CD4-positive, alpha-beta memory T cell (primary cell): Measurements from ENCODE around the gene RPL7A. TPM values are rescaled to one million over a fixed set of nuclear protein-coding genes. Genes with fewer than 3 reads are reported as not detected.
"Not testable (repeated sequence)": the region's sequence is repeated elsewhere in the genome, so short reads cannot be mapped to it uniquely, and the experiment has no call there.

Experiments used
- CTCF ChIA-PET: fragments of 350-600 bp; sonication (Branson Sonifier 250); formaldehyde crosslinking; loops from one replicate; lab custom pipeline; 2021; ENCODE audit warnings: inconsistent platforms; ENCODE audit not compliant: partially characterized antibody; lab: Charles Lee
- POLR2A ChIA-PET: fragments of 350-600 bp; sonication (Branson Sonifier 250); formaldehyde crosslinking; loops from one replicate; lab custom pipeline; 2021; ENCODE audit not compliant: partially characterized antibody; lab: Charles Lee
- DNase-seq, 5 donors: peaks; one replicate each; pipeline versions ENCODE4 v3.0.0 to v3.0.0-alpha.2; 2020 to 2022; ENCODE audit warnings: mixed read lengths in 1 of 5
- H3K27ac ChIP-seq: one replicate; pipeline ENCODE4 v1.7.0; 2013; ENCODE audit warnings: low read depth, low read length
- H3K27me3 ChIP-seq: 2 replicates; pipeline ENCODE4 v1.7.0; 2013; ENCODE audit warnings: mild to moderate bottlenecking, low read length, moderate library complexity; ENCODE audit not compliant: insufficient read depth
- H3K36me3 ChIP-seq: 2 replicates; pipeline ENCODE4 v1.7.0; 2013; ENCODE audit warnings: mild to moderate bottlenecking, low read length, moderate library complexity; ENCODE audit not compliant: insufficient read depth
- H3K4me1 ChIP-seq: 2 replicates; pipeline ENCODE4 v1.7.0; 2013; ENCODE audit warnings: mild to moderate bottlenecking, low read length, moderate library complexity; ENCODE audit not compliant: insufficient read depth
- H3K4me3 ChIP-seq, 2 donors: one replicate each; pipeline ENCODE4 v1.7.0; 2013; ENCODE audit warnings: low read length in 2 of 2, mild to moderate bottlenecking in 1 of 2
- H3K9me3 ChIP-seq, 2 donors: one replicate each; pipeline ENCODE4 v1.7.0; 2013; ENCODE audit warnings: low read length in 2 of 2, control low read depth in 1 of 2; ENCODE audit not compliant: control insufficient read depth in 1 of 2
- H3K27ac Mint-ChIP-seq, 7 donors: one replicate each; pipeline ENCODE4 v1.8.0; 2020 to 2021; ENCODE audit warnings: mixed read lengths in 7 of 7, mild to moderate bottlenecking in 6 of 7, inconsistent platforms in 3 of 7, moderate library complexity in 3 of 7
- H3K27me3 Mint-ChIP-seq, 2 donors: one replicate each; pipeline ENCODE4 v1.8.0; 2020 to 2021; ENCODE audit warnings: mixed read lengths in 2 of 2
- H3K36me3 Mint-ChIP-seq, 2 donors: one replicate each; pipeline ENCODE4 v1.8.0; 2020 to 2021; ENCODE audit warnings: mixed read lengths in 2 of 2, inconsistent platforms in 1 of 2, mild to moderate bottlenecking in 1 of 2
- H3K4me1 Mint-ChIP-seq, 4 donors: one replicate each; pipeline ENCODE4 v1.8.0; 2020 to 2021; ENCODE audit warnings: mixed read lengths in 4 of 4, mild to moderate bottlenecking in 1 of 4
- H3K4me3 Mint-ChIP-seq, 8 donors: one replicate each; pipeline ENCODE4 v1.8.0; 2020 to 2021; ENCODE audit warnings: mixed read lengths in 8 of 8, mild to moderate bottlenecking in 7 of 8, moderate library complexity in 6 of 8, inconsistent platforms in 3 of 8
- H3K9me3 Mint-ChIP-seq, 8 donors: one replicate each; pipeline ENCODE4 v1.8.0; 2020 to 2021; ENCODE audit warnings: mixed read lengths in 8 of 8, mild to moderate bottlenecking in 5 of 8, inconsistent platforms in 3 of 8, moderate library complexity in 1 of 8
- intact Hi-C: fragments of 100-400 bp; cut with micrococcal nuclease; formaldehyde crosslinking; loops from one replicate; pipeline ENCODE4 v1.15.1; 2023
- polyA plus RNA-seq, 2 donors: library from polyadenylated mRNA; unstranded; fragments of 300-500 nt; fragmentation: Illumina TruSeq; gene quantifications; one replicate each; pipeline ENCODE4 v1.2.3, GENCODE V29; 2021
- total RNA-seq, 2 experiments: library from RNA; stranded (reverse); gene quantifications; one replicate each; pipeline ENCODE4 v1.2.3, GENCODE V29; 2021

Gene RPL7A
- total and polyA plus RNA-seq, 4 experiments from 2014 or later = 794 to 2,268 (median 1,624) TPM

- Mint-ChIP-seq H3K4me3 (no peak overlapping the region), H3K4me1 (peaks cover 0 to 3% (median 0%) of the 10 kb centered on the region in 4 donors), H3K36me3 (peaks cover 0 to 3% of the 10 kb centered on the region in 2 donors), H3K27ac (no peak overlapping the region), H3K9me3 (no peaks in the 10 kb centered on the region), H3K27me3 (peaks cover 0 to 2% of the 10 kb centered on the region in 2 donors)
- ChIA-PET POLR2A (no interaction called here), CTCF (no interaction called here)
- no peaks in the 10 kb centered on the region for H3K9me3 ChIP-seq
- no peak overlapping the region for H3K4me3 ChIP-seq
- H3K36me3 ChIP-seq = no peaks in the 10 kb centered on the region
- no peak for DNase-seq
- H3K4me1 ChIP-seq = no peaks in the 10 kb centered on the region
- H3K27ac ChIP-seq = no peak overlapping the region
- no peaks in the 10 kb centered on the region for H3K27me3 ChIP-seq
- intact Hi-C loops = no loop called here
These were observed 26.5 kb upstream of the RPL7A start for GRCh38 chr9:133321411-133321935.

GRCh38 chr9:133322701-133323100 is 25.3 kb upstream of the RPL7A start:
- H3K4me1 ChIP-seq = no peaks in the 10 kb centered on the region
- Mint-ChIP-seq H3K9me3 (no peaks in the 10 kb centered on the region), H3K36me3 (peaks cover 0 to 3% of the 10 kb centered on the region in 2 donors), H3K27me3 (no peaks in the 10 kb centered on the region), H3K4me3 (no peak overlapping the region), H3K4me1 (peaks cover 0 to 3% (median 0%) of the 10 kb centered on the region in 4 donors), H3K27ac (no peak overlapping the region)
- no peak for DNase-seq
- no peak overlapping the region for H3K4me3 ChIP-seq
- ChIA-PET CTCF (no interaction called here), POLR2A (no interaction called here)
- H3K9me3 ChIP-seq = no peaks in the 10 kb centered on the region
- intact Hi-C loops = no loop called here
- H3K27ac ChIP-seq = no peak overlapping the region
- no peaks in the 10 kb centered on the region for H3K36me3 ChIP-seq
- no peaks in the 10 kb centered on the region for H3K27me3 ChIP-seq

- Histone ChIP-seq H3K27ac (no peak overlapping the region), H3K4me3 (no peak overlapping the region), H3K27me3 (no peaks in the 10 kb centered on the region), H3K36me3 (no peaks in the 10 kb centered on the region), H3K4me1 (no peaks in the 10 kb centered on the region), H3K9me3 (no peaks in the 10 kb centered on the region)
- no peaks in the 10 kb centered on the region for H3K9me3 Mint-ChIP-seq
- peaks cover 0 to 3% of the 10 kb centered on the region in 2 donors for H3K36me3 Mint-ChIP-seq
- no peak overlapping the region for H3K4me3 Mint-ChIP-seq
- H3K4me1 Mint-ChIP-seq = peaks cover 0 to 3% (median 0%) of the 10 kb centered on the region in 4 donors
- no peaks in the 10 kb centered on the region for H3K27me3 Mint-ChIP-seq
- ChIA-PET CTCF (no interaction called here), POLR2A (no interaction called here)
- DNase-seq = no peak
- H3K27ac Mint-ChIP-seq = no peak overlapping the region
- intact Hi-C loops = no loop called here
These were observed 24.8 kb upstream of the RPL7A start for GRCh38 chr9:133323211-133323610.

- Mint-ChIP-seq H3K9me3 (peaks cover 0 to 4% (median 0%) of the 10 kb centered on the region in 8 donors), H3K36me3 (peaks cover 0 to 8% of the 10 kb centered on the region in 2 donors), H3K4me3 (no peak overlapping the region), H3K27ac (peak overlapping the region in 1 of 7 donors; percentile 36), H3K4me1 (peaks cover 0 to 6% (median 4%) of the 10 kb centered on the region in 4 donors), H3K27me3 (no peaks in the 10 kb centered on the region)
- Histone ChIP-seq H3K4me1 (no peaks in the 10 kb centered on the region), H3K36me3 (no peaks in the 10 kb centered on the region), H3K27me3 (no peaks in the 10 kb centered on the region), H3K9me3 (no peaks in the 10 kb centered on the region), H3K27ac (no peak overlapping the region), H3K4me3 (no peak overlapping the region)
- ChIA-PET CTCF (no interaction called here), POLR2A (no interaction called here)
- intact Hi-C loops = no loop called here
- no peak for DNase-seq
These were observed 23.9 kb upstream of the RPL7A start for GRCh38 chr9:133323991-133324703.

- intact Hi-C loops, H3K9me3 ChIP-seq, CTCF ChIA-PET, H3K4me3 Mint-ChIP-seq, H3K9me3 Mint-ChIP-seq, DNase-seq, H3K27me3 Mint-ChIP-seq, POLR2A ChIA-PET, H3K4me1 ChIP-seq, H3K27me3 ChIP-seq, H3K4me3 ChIP-seq, H3K27ac ChIP-seq, H3K27ac Mint-ChIP-seq: not testable (repeated sequence)
- peaks cover 11% of the 10 kb centered on the region for H3K36me3 ChIP-seq
- H3K36me3 Mint-ChIP-seq = peaks cover 6 to 27% of the 10 kb centered on the region in 2 donors
- H3K4me1 Mint-ChIP-seq = peaks cover 5 to 14% (median 8%) of the 10 kb centered on the region in 4 donors
These were observed 21.0 kb upstream of the RPL7A start for GRCh38 chr9:133327021-133327420.

GRCh38 chr9:133327834-133328484 is 20.1 kb upstream of the RPL7A start:
- no peaks in the 10 kb centered on the region for H3K27me3 ChIP-seq
- H3K4me1 ChIP-seq = no peaks in the 10 kb centered on the region
- CTCF ChIA-PET = no interaction called here
- intact Hi-C loops = no loop called here
- Mint-ChIP-seq H3K36me3 (peaks cover 6 to 34% of the 10 kb centered on the region in 2 donors), H3K9me3 (peaks cover 0 to 4% (median 0%) of the 10 kb centered on the region in 8 donors), H3K27me3 (no peaks in the 10 kb centered on the region), H3K4me1 (peaks cover 5 to 16% (median 8%) of the 10 kb centered on the region in 4 donors), H3K4me3 (no peak overlapping the region), H3K27ac (peak overlapping the region in 1 of 7 donors; percentile 25)
- H3K9me3 ChIP-seq = no peaks in the 10 kb centered on the region
- no peak overlapping the region for H3K27ac ChIP-seq
- H3K36me3 ChIP-seq = peaks cover 20% of the 10 kb centered on the region
- POLR2A ChIA-PET = no interaction called here
- DNase-seq = no peak
- no peak overlapping the region for H3K4me3 ChIP-seq
